Ascending aorta (tissue), 2 donors: ENCODE data around the gene PASK. TPM values are rescaled to one million over a fixed set of nuclear protein-coding genes. Genes with fewer than 3 reads are reported as not detected.

Source experiments
- DNase-seq, 2 donors: peaks; one replicate each; pipeline ENCODE4 v3.0.0-alpha.2; 2019; ENCODE audit warnings: low spot score in 2 of 2
- H3K27ac ChIP-seq, 2 donors: fragments of 200-600 bp; sonication (generic); one replicate each; pipeline ENCODE4 v1.5.1; 2016 to 2017; ENCODE audit warnings: mild to moderate bottlenecking in 1 of 2
- H3K27me3 ChIP-seq: fragments of 200-600 bp; sonication (generic); one replicate; pipeline ENCODE4 v1.5.1; 2017
- H3K36me3 ChIP-seq, 2 donors: fragments of 200-600 bp; sonication (generic); one replicate each; pipeline ENCODE4 v1.5.1; 2016
- H3K4me1 ChIP-seq, 2 donors: fragments of 200-600 bp; sonication (generic); one replicate each; pipeline ENCODE4 v1.5.1; 2016 to 2017; ENCODE audit warnings: mild to moderate bottlenecking in 1 of 2
- H3K4me3 ChIP-seq, 2 donors: fragments of 200-600 bp; sonication (generic); one replicate each; pipeline ENCODE4 v1.5.1; 2016 to 2017; ENCODE audit warnings: mild to moderate bottlenecking in 1 of 2
- H3K9me3 ChIP-seq, 2 donors: fragments of 200-600 bp; sonication (generic); one replicate each; pipeline ENCODE4 v1.5.1; 2016
- intact Hi-C: fragments of 100-400 bp; cut with DNase I; formaldehyde crosslinking; loops from one replicate; pipeline ENCODE4 v1.15.1; 2023
- total RNA-seq: library from RNA; depleted of rRNA; stranded (reverse); fragments of >200 nt; gene quantifications from one replicate; pipeline ENCODE4 v1.1.0, GENCODE V29; 2016
- TF ChIP-seq, protein P1 (sequence below), 3 experiments: fragments of 200-600 bp in 2 of 3; fragments of 450-650 bp in 1 of 3; sonication (generic) in 2 of 3; IDR thresholded peaks; one replicate each; pipeline ENCODE4 v1.5.1; 2016 to 2019; ENCODE audit warnings: antibody characterized with exemption in 3 of 3, mild to moderate bottlenecking in 1 of 3, moderate library complexity in 1 of 3

PASK gene
- total RNA-seq, 1 donor from 2014 or later = not detected

DNA sequence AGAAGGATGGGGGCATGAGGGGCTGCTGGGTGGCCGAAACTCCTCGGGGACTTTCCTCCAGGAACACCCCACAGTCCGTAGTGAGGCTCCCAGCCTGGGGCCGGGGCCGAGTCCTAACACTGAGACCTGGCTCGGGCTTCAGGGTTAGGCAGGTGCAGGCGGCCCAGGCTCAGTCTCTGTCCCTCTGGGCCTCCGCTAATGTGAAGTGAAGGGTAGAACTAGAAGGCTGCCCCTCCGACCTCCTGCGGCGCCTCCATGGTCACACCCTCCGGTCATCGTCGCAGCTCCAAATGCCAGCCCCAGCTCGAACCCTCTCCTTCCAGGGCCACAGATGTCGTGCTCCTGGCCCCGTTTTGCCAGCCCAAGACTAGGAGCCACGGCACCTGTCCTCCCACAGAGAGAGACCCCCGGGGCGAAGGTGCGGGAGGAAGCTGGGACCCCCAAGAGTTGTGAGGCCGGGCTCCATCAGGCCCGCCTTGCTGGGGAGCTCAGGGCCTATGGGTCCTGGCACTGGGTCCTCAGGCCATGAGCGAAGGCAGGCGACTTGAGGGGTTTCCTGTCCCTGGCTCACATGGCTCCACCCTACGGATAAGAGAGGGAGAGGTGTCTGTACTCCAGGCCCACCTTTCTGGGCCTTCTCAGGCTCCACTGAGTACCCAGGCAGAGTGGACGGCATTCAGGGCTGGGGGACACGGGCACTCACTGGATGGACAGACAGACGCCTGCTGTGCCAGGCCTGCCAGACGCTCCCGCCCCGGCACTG is 40.0 kb upstream of the PASK start:
- DNase-seq = no peak
- intact Hi-C loops = no loop called here
- Histone ChIP-seq H3K27ac (no peak overlapping the region), H3K4me3 (no peak overlapping the region), H3K4me1 (no peaks in the 10 kb centered on the region), H3K27me3 (no peaks in the 10 kb centered on the region), H3K36me3 (no peaks in the 10 kb centered on the region), H3K9me3 (no peaks in the 10 kb centered on the region)
- TF ChIP-seq, protein P1, sequence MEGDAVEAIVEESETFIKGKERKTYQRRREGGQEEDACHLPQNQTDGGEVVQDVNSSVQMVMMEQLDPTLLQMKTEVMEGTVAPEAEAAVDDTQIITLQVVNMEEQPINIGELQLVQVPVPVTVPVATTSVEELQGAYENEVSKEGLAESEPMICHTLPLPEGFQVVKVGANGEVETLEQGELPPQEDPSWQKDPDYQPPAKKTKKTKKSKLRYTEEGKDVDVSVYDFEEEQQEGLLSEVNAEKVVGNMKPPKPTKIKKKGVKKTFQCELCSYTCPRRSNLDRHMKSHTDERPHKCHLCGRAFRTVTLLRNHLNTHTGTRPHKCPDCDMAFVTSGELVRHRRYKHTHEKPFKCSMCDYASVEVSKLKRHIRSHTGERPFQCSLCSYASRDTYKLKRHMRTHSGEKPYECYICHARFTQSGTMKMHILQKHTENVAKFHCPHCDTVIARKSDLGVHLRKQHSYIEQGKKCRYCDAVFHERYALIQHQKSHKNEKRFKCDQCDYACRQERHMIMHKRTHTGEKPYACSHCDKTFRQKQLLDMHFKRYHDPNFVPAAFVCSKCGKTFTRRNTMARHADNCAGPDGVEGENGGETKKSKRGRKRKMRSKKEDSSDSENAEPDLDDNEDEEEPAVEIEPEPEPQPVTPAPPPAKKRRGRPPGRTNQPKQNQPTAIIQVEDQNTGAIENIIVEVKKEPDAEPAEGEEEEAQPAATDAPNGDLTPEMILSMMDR (IDR thresholded peaks at IDR 0.05) = no peak

DNA sequence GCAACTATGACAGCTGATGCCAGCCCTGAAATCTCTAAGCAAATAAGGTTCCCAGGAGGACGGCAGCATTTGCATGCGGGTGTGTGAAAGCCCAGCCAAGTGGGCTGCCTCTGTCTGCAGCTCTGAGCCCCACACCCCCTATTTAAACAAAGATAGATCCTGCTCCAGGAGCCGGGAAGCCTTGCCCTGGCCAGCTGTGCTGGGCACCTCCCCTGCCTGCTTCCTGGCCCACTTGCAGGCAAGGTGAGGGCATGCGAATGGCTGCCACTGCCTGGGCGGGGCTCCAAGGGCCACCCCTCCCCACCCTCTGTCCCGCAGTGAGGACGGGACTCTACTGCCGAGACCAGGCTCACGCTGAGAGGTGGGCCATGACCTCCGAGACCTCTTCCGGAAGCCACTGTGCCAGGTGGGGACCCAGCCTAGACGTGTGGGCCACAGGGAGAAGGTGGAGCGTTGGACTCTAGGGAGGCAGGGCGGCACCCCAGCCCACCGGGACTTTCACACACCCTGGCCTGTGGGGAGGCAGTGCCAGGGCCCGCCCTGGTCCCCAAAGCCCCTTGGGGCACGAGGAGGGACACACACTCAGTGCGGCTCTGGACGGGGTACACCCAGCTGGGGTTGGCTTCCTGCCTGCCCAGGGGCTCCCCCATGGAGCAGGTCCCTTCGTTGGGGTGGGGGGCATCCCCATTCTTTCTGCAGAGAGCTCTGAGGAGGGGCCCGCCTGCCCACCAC is 39.3 kb upstream of the PASK start, which contains the start of gene ANO7:
TSS of gene ANO7 (plus strand) at position 317 of the 732 bp plus-strand sequence. CDS start 1,387 bp downstream, outside the sequence.
- Histone ChIP-seq H3K27ac (no peak within 1 kb of the TSS), H3K4me1 (no peaks in the 10 kb centered on the region), H3K4me3 (no peak within 1 kb of the TSS), H3K36me3 (peaks cover under 1 to 5% of the 10 kb centered on the region in 2 donors), H3K9me3 (no peaks in the 10 kb centered on the region), H3K27me3 (no peaks in the 10 kb centered on the region)
- intact Hi-C loops = no loop called here
- no peak for DNase-seq
- TF ChIP-seq, protein P1 (IDR thresholded peaks at IDR 0.05) = no peak

DNA sequence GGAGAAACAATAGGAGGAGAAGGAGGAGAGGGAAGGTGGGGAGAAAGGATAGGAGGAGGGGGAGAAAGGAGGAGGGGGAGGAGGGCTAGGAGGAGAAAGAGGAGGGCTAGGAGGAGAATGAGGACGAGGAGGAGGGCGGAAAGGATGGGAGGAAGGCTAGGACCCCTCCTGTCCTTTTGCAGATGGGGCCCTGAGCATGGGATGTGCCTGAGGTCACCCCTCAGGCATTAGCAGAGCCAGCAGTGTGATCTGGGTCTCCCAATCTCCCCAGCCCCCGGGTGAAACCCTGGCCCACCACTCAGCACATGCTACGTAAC is 38.6 kb upstream of the PASK start:
- TF ChIP-seq, protein P1 (IDR thresholded peaks at IDR 0.05) = no peak
- Histone ChIP-seq H3K4me1 (no peaks in the 10 kb centered on the region), H3K27ac (no peak overlapping the region), H3K9me3 (no peaks in the 10 kb centered on the region), H3K4me3 (no peak overlapping the region), H3K27me3 (no peaks in the 10 kb centered on the region), H3K36me3 (peaks cover 5 to 10% of the 10 kb centered on the region in 2 donors)
- intact Hi-C loops = no loop called here
- DNase-seq = no peak

DNA sequence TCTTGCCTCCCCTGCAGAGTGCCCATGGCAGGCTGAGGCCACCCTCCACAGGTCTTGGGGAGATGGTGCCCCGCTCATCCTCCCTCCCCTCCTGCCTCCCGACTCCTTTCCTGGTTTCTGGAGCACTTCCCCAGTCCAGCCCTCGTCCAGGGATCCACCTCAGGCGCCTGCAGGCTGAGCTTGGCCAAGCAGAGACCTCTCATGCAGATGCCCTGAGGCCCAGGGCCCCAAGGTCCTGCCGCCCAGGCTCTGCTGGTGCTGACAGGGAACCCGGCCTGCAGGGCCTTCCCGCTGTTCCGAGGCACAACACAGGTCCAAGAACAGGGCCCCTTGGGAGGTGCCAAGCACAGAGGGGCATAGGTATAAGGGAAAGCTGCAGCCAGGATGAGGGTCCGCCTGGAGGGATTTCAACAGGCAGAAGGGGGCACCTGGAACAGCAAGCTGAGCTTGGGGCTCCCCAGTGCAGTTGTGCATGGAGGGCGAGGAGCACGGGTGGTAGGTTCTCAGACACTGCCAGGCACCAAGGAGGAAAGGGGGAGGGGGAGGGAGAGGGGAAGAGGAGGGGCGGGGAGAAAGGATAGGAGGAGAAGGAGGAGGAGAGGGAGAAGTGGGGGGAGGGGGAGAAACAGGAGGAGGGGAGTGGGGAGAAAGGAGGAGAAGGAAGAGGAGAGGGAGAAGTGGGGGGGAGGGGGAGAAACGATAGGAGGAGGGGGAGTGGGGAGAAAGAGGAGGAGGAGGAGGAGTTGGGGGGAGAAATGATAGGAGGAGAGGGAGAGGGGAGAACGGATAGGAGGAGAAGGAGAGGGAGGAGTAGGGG is 38.0 kb upstream of the PASK start:
- no peaks in the 10 kb centered on the region for H3K27me3 ChIP-seq
- no peaks in the 10 kb centered on the region for H3K9me3 ChIP-seq
- H3K4me3 ChIP-seq = no peak overlapping the region
- intact Hi-C loops = no loop called here
- DNase-seq = no peak
- TF ChIP-seq, protein P1 (IDR thresholded peaks at IDR 0.05) = no peak
- no peak overlapping the region for H3K27ac ChIP-seq
- H3K36me3 ChIP-seq = peaks cover 10 to 13% of the 10 kb centered on the region in 2 donors
- no peaks in the 10 kb centered on the region for H3K4me1 ChIP-seq

DNA sequence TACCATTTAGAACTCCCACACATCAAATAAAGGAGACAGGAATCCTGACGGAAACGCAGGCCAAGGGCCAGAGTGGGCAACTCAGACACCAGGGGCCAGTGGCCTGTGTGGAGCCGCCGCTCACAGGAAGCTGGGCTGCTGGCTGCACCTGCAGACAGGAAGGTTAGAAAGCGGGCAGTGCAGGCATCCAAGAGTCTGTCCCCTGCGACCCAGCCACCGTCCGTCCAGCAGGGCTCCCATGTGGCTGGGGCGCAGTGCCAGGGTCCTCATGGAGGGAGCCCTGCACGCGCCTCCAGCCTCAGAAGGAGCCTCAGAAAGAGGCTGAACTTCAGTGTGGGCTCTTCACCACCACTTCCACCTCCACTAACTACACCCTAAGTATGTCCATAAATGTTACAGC is 36.7 kb upstream of the PASK start:
- no peaks in the 10 kb centered on the region for H3K9me3 ChIP-seq
- no peaks in the 10 kb centered on the region for H3K4me1 ChIP-seq
- intact Hi-C loops = no loop called here
- TF ChIP-seq, protein P1 (IDR thresholded peaks at IDR 0.05) = no peak
- H3K27me3 ChIP-seq = no peaks in the 10 kb centered on the region
- no peak for DNase-seq
- H3K27ac ChIP-seq = no peak overlapping the region
- peaks cover 10 to 25% of the 10 kb centered on the region in 2 donors for H3K36me3 ChIP-seq
- H3K4me3 ChIP-seq = no peak overlapping the region
